Spinal cord (tissue), 10 donors: ENCODE measurements around the gene DRAXIN. TPM values are rescaled to one million over a fixed set of nuclear protein-coding genes. Genes with fewer than 3 reads are reported as not detected.

ENCODE experiments used
- DNase-seq, 6 donors: peaks; one replicate each; pipeline versions ENCODE4 v3.0.0 to v3.0.0-alpha.2; 2013 to 2015; ENCODE audit warnings: low spot score in 6 of 6, low read depth in 4 of 6
- H3K27ac ChIP-seq: one replicate; pipeline ENCODE4 v1.5.1; 2013; ENCODE audit warnings: low read depth, low read length, control low read depth
- H3K27me3 ChIP-seq: one replicate; pipeline ENCODE4 v1.6.1; 2013; ENCODE audit warnings: low read length; ENCODE audit not compliant: control insufficient read depth, insufficient read depth
- H3K36me3 ChIP-seq: one replicate; pipeline ENCODE4 v1.6.1; 2013; ENCODE audit warnings: low read length; ENCODE audit not compliant: control insufficient read depth, insufficient read depth
- H3K4me1 ChIP-seq: one replicate; pipeline ENCODE4 v1.6.1; 2013; ENCODE audit warnings: low read length; ENCODE audit not compliant: control insufficient read depth, insufficient read depth
- H3K4me3 ChIP-seq: one replicate; pipeline ENCODE4 v1.5.1; 2013; ENCODE audit warnings: low read depth, low read length, control low read depth
- H3K9me3 ChIP-seq: one replicate; pipeline ENCODE4 v1.6.1; 2013; ENCODE audit warnings: low read length; ENCODE audit not compliant: control insufficient read depth, insufficient read depth
- WGBS: methylation state at CpG from one replicate; pipeline ENCODE4 v1.1.5; 2013; ENCODE audit warnings: missing lambda C conversion rate; ENCODE audit not compliant: insufficient coverage; 5-methylcytosine and 5-hydroxymethylcytosine counted together
- polyA plus RNA-seq, 2 donors: library from polyadenylated mRNA; unstranded; fragments of 120-200 nt; gene quantifications; one replicate each; pipeline ENCODE4 v1.2.1, GENCODE V29; 2013; ENCODE audit not compliant: insufficient read length in 2 of 2
- total RNA-seq, 2 donors: library from RNA; depleted of rRNA in 1 of 2; stranded (reverse); fragments of 120-200 nt in 1 of 2; fragments of >200 nt in 1 of 2; gene quantifications; one replicate each; pipeline versions ENCODE4 v1.2.3 to v1.2.4, GENCODE V29; 2013 to 2014
- donor health status: healthy.

Gene DRAXIN
- total and polyA plus RNA-seq, 4 donors = 5.8 to 18.3 (median 8.9) TPM

GRCh38 chr1:11654939-11655808 lies 36.3 kb upstream of the DRAXIN start:
- peak overlapping the region; percentile 48 for H3K4me3 ChIP-seq
- DNase-seq = peak in 2 of 6 donors; percentile 35 to 45
- whole genome bisulfite sequencing = 3% methylated on average over 30 of the region's 45 CpGs
- H3K36me3 ChIP-seq = peaks cover 41% of the 10 kb centered on the region
- H3K4me1 ChIP-seq = peaks cover 41% of the 10 kb centered on the region
- peaks cover 8% of the 10 kb centered on the region for H3K27me3 ChIP-seq
- no peak overlapping the region for H3K27ac ChIP-seq
- H3K9me3 ChIP-seq = no peaks in the 10 kb centered on the region

- no peak for DNase-seq
- Histone ChIP-seq H3K27me3 (no peaks in the 10 kb centered on the region), H3K9me3 (no peaks in the 10 kb centered on the region), H3K36me3 (peaks cover 61% of the 10 kb centered on the region), H3K4me3 (no peak overlapping the region), H3K27ac (no peak overlapping the region), H3K4me1 (peaks cover 30% of the 10 kb centered on the region)
- WGBS = 73% methylated on average over 3 of the region's 6 CpGs
Observed at GRCh38 chr1:11657654-11658053, 33.9 kb upstream of the DRAXIN start.

GRCh38 chr1:11658542-11658941 lies 33.0 kb upstream of the DRAXIN start:
- Histone ChIP-seq H3K27ac (no peak overlapping the region), H3K36me3 (peaks cover 61% of the 10 kb centered on the region), H3K27me3 (no peaks in the 10 kb centered on the region), H3K9me3 (no peaks in the 10 kb centered on the region), H3K4me3 (no peak overlapping the region), H3K4me1 (peaks cover 23% of the 10 kb centered on the region)
- DNase-seq = no peak
- 88% methylated on average over 22 of the region's 23 CpGs for WGBS

- no peaks in the 10 kb centered on the region for H3K9me3 ChIP-seq
- WGBS = no CpG with 5 or more reads among the region's 4 CpGs
- peaks cover 22% of the 10 kb centered on the region for H3K4me1 ChIP-seq
- no peak overlapping the region for H3K4me3 ChIP-seq
- no peak for DNase-seq
- peaks cover 61% of the 10 kb centered on the region for H3K36me3 ChIP-seq
- H3K27me3 ChIP-seq = no peaks in the 10 kb centered on the region
- H3K27ac ChIP-seq = no peak overlapping the region
Observed at GRCh38 chr1:11659748-11660147, 31.8 kb upstream of the DRAXIN start.

GRCh38 chr1:11661103-11661502 lies 30.4 kb upstream of the DRAXIN start:
- H3K36me3 ChIP-seq = peaks cover 54% of the 10 kb centered on the region
- no peak for DNase-seq
- H3K9me3 ChIP-seq = no peaks in the 10 kb centered on the region
- H3K4me3 ChIP-seq = no peak overlapping the region
- 92% methylated on average over 17 of the region's 17 CpGs for whole genome bisulfite sequencing
- H3K4me1 ChIP-seq = peaks cover 16% of the 10 kb centered on the region
- H3K27ac ChIP-seq = no peak overlapping the region
- no peaks in the 10 kb centered on the region for H3K27me3 ChIP-seq

- DNase-seq = peak in 3 of 6 donors; percentile 33 to 70 (median 65)
Observed at GRCh38 chr1:11664336-11665065, 27.0 kb upstream of the DRAXIN start.

GRCh38 chr1:11668516-11668915 lies 23.0 kb upstream of the DRAXIN start:
- Histone ChIP-seq H3K27ac (no peak overlapping the region), H3K4me3 (no peak overlapping the region), H3K36me3 (peaks cover 51% of the 10 kb centered on the region), H3K4me1 (peaks cover 15% of the 10 kb centered on the region), H3K27me3 (no peaks in the 10 kb centered on the region), H3K9me3 (no peaks in the 10 kb centered on the region)
- DNase-seq = no peak
- 79% methylated on average over 12 of the region's 14 CpGs for WGBS

More at GRCh38 chr1:11664336-11665065, 27.0 kb upstream of the DRAXIN start:
- Histone ChIP-seq H3K4me3 (peak overlapping the region; percentile 32), H3K4me1 (peaks cover 15% of the 10 kb centered on the region), H3K27me3 (no peaks in the 10 kb centered on the region), H3K27ac (peak overlapping the region; percentile 40), H3K9me3 (no peaks in the 10 kb centered on the region), H3K36me3 (peaks cover 45% of the 10 kb centered on the region)
- under 1% methylated on average over 61 of the region's 66 CpGs for WGBS

GRCh38 chr1:11670747-11671146 lies 20.8 kb upstream of the DRAXIN start:
- peaks cover 72% of the 10 kb centered on the region for H3K36me3 ChIP-seq
- 81% methylated on average over 5 of the region's 6 CpGs for WGBS

GRCh38 chr1:11671205-11671543 lies 20.3 kb upstream of the DRAXIN start:
- Histone ChIP-seq H3K4me1 (peaks cover 2% of the 10 kb centered on the region), H3K36me3 (peaks cover 77% of the 10 kb centered on the region), H3K27me3 (no peaks in the 10 kb centered on the region), H3K4me3 (no peak overlapping the region), H3K9me3 (no peaks in the 10 kb centered on the region), H3K27ac (no peak overlapping the region)
- no peak for DNase-seq
- WGBS = 95% methylated on average over 6 of the region's 6 CpGs

More at GRCh38 chr1:11670747-11671146, 20.8 kb upstream of the DRAXIN start:
- H3K4me1 ChIP-seq = peaks cover 2% of the 10 kb centered on the region
- no peak overlapping the region for H3K4me3 ChIP-seq
- no peaks in the 10 kb centered on the region for H3K9me3 ChIP-seq
- no peak overlapping the region for H3K27ac ChIP-seq
- DNase-seq = no peak
- H3K27me3 ChIP-seq = no peaks in the 10 kb centered on the region
